Stimulated activated CD4-positive, alpha-beta T cell treated with anti-CD3 and anti-CD28 coated beads, Interleukin-1b, Interleukin-23, amount 100 ng/mL, for 48 hours (primary cell): ENCODE data around the gene OXNAD1.

Source experiments
- DNase-seq: peaks from one replicate; pipeline ENCODE4 v3.0.0-alpha.2; 2020

OXNAD1 gene

DNA sequence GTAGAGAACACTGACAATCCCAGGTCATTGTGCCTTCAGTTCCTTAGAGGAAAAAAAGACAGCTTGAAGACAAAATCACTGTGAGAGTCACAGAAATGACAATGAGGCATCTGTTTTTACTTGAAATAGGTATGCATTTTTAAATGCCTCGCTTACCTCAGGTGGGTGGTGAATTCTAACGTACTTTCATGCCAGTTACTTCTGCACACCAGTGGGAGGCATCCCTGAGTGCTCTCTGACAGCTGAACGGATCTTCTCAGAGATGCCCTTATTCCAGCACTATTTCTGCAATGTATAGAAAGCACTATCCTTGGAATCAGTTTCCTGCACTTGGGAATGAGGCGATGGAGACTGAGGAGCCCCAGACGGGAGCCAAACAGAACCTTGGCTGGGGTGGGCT, 16.5 kb upstream of the OXNAD1 start:
- DNase-seq, result no peak

- DNase-seq, result no peak
Measured at GRCh38 chr3:16249336-16249735, 15.7 kb upstream of the OXNAD1 start.

- no peak for DNase-seq
Measured at GRCh38 chr3:16249886-16250285, 15.1 kb upstream of the OXNAD1 start.

GRCh38 chr3:16251316-16252085, 13.5 kb upstream of the OXNAD1 start:
- DNase-seq, result no peak

DNA sequence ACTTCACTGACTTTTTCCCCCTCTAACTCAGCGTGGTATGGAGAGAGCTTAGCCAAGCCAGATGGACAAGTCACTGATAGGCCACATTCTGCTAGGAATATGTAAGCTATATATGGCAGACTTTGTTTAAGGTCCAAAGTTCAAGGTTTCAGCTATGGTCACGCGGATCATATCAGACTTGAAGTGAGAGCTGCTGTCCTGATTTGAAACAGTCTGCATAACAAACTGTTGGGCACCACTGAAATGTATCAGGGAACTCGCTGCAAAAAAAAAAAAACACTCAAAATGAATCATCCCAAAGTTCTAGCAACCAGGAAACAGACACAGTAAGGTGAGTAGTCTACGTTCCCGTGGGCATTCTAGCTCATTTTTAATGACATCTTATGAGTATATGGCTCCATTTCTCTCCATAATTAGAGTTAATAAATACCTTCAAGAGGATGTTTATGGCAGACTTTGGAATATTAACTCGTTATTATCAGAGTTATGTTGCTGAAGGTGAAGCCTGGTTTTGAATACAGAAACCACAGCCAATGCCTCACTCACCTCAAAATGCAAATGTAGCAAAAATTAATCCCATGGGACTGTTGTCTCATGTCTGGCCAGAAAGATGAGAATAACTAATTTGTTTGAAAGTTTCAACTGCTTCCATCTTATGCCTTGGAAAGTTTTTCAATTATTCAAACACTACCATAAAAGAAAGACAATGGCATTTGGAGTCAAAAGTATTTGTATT, 12.6 kb upstream of the OXNAD1 start:
- DNase-seq, result no peak

GRCh38 chr3:16252988-16253387, 12.0 kb upstream of the OXNAD1 start:
- no peak for DNase-seq

- DNase-seq, result no peak
Measured at GRCh38 chr3:16253601-16254000, 11.4 kb upstream of the OXNAD1 start.

GRCh38 chr3:16254916-16255315, 10.1 kb upstream of the OXNAD1 start:
- no peak for DNase-seq

DNA sequence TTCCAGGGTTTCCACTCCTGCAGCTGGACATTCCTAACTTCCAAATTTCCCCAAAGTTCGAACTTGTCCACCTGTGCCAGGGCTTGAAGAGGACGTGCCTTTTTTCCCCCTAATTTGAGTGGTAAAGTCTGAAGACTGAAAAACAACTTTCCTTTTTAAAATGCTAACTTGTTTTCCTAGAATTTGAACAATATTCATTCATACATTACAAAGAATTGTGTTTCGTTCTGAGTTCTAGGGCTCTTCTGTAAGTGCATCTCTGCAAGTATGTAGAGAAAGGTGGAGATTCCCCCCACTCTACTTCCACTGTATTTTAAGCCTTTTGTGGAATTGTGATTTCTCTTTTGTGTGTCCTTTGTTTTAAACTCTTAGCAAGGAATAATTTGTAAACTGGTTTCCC, 9.7 kb upstream of the OXNAD1 start:
- no peak for DNase-seq

- no peak for DNase-seq
Measured at GRCh38 chr3:16255726-16256125, 9.3 kb upstream of the OXNAD1 start.

- no peak for DNase-seq
Measured at GRCh38 chr3:16257309-16257708, 7.7 kb upstream of the OXNAD1 start.

GRCh38 chr3:16258177-16258576, 6.8 kb upstream of the OXNAD1 start:
- DNase-seq, result no peak

DNA sequence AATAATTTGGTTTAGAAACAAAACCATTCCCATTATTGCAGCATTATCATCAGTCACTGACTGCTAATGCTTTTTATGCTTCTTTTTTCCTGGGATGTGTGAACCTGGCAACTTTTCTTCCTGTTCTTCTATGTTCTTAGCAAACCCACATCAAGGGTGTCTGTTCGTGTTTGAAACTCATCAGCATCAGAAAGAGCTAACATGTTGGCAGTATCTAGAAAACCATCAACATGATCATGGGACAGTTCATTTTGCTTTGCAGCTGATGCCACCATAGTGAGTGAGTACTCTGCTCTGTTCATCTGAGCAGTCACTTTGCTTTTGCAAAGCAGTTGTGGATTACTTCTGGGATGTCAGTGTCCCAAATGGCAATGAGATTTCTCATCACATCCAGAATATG, 6.1 kb upstream of the OXNAD1 start:
- DNase-seq, result no peak

DNA sequence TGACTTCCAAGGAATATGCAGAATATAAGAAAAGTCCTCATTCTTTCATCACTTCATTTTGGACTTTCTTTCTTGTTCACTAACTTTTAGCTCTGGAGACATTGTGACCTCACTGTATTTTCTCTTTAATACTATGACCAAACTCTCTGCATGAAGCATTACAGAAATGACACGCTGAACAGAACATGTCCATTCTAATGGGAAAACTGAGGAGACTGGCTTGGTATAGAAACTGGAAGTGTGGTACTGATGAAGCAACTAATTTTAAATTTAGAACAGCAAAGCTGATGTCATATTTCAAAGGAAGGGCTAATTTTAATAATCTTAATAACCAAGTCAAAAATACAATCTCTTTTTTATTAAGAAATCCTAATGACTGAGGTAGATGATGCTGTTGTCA, 5.0 kb upstream of the OXNAD1 start:
- DNase-seq, result no peak

- DNase-seq, result no peak
Measured at GRCh38 chr3:16262174-16262573, 2.8 kb upstream of the OXNAD1 start.

- no peak for DNase-seq
Measured at GRCh38 chr3:16264174-16264707, 771 bp upstream of the OXNAD1 start.

GRCh38 chr3:16265455-16265786, 409 bp downstream of the OXNAD1 start:
- no peak for DNase-seq

GRCh38 chr3:16266714-16267113, 1.7 kb downstream of the OXNAD1 start:
- DNase-seq, result no peak

DNA sequence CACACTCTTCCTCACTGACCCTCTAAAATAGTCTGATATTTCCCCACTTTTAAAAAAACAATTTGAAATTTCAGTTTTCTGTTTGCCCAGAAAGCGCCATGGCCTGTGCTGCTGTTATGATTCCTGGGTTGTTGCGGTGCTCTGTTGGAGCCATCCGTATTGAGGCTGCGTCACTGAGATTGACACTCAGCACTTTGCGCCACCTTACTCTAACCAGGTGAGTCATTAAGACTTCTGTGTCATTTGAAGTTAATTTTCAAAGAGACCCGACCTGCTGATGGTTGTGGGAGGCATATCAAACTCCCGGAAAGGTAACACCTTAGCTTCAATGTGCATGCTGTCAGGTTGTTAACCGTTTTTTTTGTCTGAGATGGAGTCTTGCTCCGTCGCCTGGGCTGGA, 5.8 kb downstream of the OXNAD1 start:
- DNase-seq, result no peak

DNA sequence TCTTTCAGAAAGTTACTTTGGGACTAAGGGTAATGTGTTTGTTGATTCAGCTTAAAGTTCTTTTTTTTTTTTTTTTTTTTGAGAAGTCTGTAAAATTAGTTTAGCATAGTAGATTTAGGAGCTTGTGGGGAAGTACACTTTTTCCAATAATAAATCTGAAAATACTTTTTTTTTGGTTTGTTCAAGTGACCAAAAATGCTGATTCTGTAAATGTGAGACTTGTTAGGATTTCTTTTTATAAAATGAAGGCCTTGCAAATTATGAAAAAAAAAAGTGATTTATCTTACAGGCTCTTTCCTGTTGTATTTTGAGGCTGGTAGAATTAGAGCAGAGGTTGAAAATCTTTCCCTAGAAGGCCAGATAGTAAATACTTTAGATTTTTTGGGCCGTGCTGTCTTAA, 7.6 kb downstream of the OXNAD1 start:
- DNase-seq, result no peak

DNA sequence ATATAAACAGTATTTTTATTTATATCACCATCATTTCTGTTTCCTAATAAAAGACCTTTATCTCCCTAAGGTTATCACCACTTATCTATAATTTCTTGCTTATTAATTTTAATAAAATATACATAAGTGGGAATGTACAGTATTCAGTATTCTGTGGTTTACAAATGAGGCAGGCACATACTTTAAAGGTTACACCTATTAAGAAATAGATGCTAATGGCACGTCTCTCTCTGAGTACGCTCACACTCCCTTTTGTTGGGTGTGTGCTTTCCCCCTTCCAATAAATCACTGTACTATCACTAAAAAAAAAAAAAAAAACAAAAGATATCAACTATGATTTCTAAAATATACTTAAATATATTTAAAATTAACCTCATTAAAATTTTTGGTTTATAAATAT, 8.9 kb downstream of the OXNAD1 start:
- DNase-seq, result no peak

- no peak for DNase-seq
Measured at GRCh38 chr3:16277471-16277870, 12.5 kb downstream of the OXNAD1 start.

DNA sequence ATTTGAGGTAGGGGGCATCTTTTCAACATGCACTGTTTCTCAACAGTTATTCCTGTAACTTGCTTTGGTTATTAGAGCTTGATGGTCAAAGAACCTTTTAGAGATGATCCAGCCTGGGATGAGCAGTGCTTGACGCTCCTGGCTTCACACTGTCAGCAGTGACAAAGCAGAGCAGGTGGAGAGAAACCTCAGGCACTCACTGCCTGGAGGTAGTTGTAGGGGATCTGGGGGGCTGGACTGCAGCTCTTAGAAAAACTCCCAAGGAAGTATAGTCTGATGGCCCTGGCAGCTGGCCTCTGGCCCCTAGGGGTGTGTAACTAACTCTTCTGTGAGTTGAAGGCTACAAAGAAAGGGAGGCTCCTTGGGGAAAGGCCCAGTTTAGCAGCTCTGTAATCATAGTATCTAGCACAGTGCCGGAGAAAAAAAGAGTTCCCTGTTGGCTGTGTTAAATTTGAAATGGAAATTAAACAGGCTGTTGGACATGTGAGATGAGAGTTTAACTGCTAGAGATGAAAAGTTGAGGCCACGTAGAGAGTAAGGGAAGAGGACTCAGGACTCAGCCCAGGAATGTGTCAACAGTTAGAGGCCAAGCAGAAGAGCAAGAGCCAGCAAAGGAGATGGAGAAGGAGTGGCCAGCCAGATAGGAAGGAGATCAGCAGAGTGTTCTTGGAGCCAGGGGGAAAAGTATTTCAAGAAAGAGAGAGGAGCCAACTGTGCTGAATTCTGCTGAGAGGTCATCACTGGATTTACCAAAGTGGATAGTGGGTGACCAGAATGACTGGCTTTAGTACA, 14.2 kb downstream of the OXNAD1 start:
- DNase-seq, result no peak

- no peak for DNase-seq
Measured at GRCh38 chr3:16280671-16281070, 15.7 kb downstream of the OXNAD1 start.
